Measurements from ENCODE around the gene KCNJ9.

Gene KCNJ9

GRCh38 chr1:160069460-160070231 lies 11.7 kb upstream of the KCNJ9 start, which contains the start of gene KCNJ10:
Gene KCNJ10 (minus strand): TSS chr1:160070160. CDS start chr1:160042532, 27,628 bp downstream.
- Histone ChIP-seq H3K9me3 (no peaks in the 10 kb centered on the region), H3K4me1 (peaks cover 3% of the 10 kb centered on the region; the same call in 1 of the 2 replicates), H3K36me3 (no peaks in the 10 kb centered on the region), H3K4me3 (ENCODE audit: low read depth, low read length) (peak within 1 kb of the TSS; percentile 76), H3K27me3 (peaks cover 20% of the 10 kb centered on the region)
- TF ChIP-seq CTCF (IDR thresholded peaks at IDR 0.05; ENCODE audit: low read depth, low read length) = no peak
- no peak for DNase-seq

- H3K4me3 ChIP-seq (ENCODE audit: low read depth, low read length) = peak overlapping the region; percentile 76
- H3K27me3 ChIP-seq = peaks cover 27% of the 10 kb centered on the region
- no peaks in the 10 kb centered on the region for H3K9me3 ChIP-seq
- peak; percentile 92 for DNase-seq
- H3K4me1 ChIP-seq = peaks cover 3% of the 10 kb centered on the region; the same call in 1 of the 2 replicates
- no peak for TF ChIP-seq CTCF (IDR thresholded peaks at IDR 0.05; ENCODE audit: low read depth, low read length)
- H3K36me3 ChIP-seq = no peaks in the 10 kb centered on the region
These were observed 10.8 kb upstream of the KCNJ9 start for GRCh38 chr1:160070243-160071163.

DNA sequence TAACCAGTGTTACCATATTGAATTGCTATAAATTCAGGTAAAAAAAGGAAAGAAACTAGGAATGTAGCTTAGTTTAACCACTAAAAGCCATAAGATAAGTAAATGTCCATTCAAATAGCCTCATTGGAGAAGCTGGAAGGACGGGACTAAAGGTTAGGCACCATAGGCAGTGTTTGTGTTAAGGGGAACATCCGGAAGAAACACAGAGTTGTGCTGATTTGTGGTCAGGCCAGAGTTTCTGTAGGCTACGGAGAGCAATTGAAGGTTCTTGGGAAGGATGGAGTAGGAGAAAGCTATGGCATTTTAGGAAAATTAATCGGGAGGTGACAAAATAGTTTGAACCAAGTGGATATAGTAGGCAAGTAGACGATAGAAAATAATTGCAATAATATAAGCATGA lies 10.0 kb upstream of the KCNJ9 start:
- Histone ChIP-seq H3K9me3 (no peaks in the 10 kb centered on the region; the same call in 1 of the 2 replicates), H3K27me3 (peaks cover 35% of the 10 kb centered on the region), H3K4me1 (peaks cover 3% of the 10 kb centered on the region; the same call in 1 of the 2 replicates), H3K36me3 (no peaks in the 10 kb centered on the region), H3K4me3 (ENCODE audit: low read depth, low read length) (no peak overlapping the region)
- TF ChIP-seq CTCF (IDR thresholded peaks at IDR 0.05; ENCODE audit: low read depth, low read length) = no peak
- no peak for DNase-seq

DNA sequence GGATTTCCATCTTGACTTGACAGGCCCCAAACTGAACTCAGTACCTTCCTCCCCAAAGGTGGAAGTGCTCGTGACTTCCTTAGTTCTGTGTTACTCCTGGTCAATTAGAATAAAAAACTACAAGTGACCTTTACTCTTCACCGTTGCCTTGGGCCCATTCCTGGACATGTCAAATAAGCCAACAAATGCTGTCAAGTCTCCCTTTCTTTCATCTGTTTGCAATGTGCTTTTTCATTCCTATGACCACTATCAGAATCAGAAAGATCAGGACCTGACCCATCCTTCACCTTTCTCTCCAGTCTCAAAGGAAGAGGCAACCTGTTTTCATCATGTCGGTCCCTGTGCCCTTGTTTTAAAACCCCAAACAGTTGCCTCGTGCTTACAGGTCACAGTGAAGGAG lies 6.5 kb upstream of the KCNJ9 start:
- Histone ChIP-seq H3K36me3 (no peaks in the 10 kb centered on the region), H3K9me3 (no peaks in the 10 kb centered on the region; the same call in 1 of the 2 replicates), H3K27me3 (peaks cover 58% of the 10 kb centered on the region), H3K4me3 (ENCODE audit: low read depth, low read length) (no peak overlapping the region), H3K4me1 (peaks cover under 1% of the 10 kb centered on the region; the same call in 1 of the 2 replicates)
- no peak for TF ChIP-seq CTCF (IDR thresholded peaks at IDR 0.05; ENCODE audit: low read depth, low read length)
- DNase-seq = no peak

- H3K9me3 ChIP-seq = no peaks in the 10 kb centered on the region; the same call in 1 of the 2 replicates
- TF ChIP-seq CTCF (IDR thresholded peaks at IDR 0.05; ENCODE audit: low read depth, low read length) = no peak
- DNase-seq = no peak
- no peaks in the 10 kb centered on the region for H3K36me3 ChIP-seq
- H3K4me3 ChIP-seq (ENCODE audit: low read depth, low read length) = no peak overlapping the region
- H3K4me1 ChIP-seq = no peaks in the 10 kb centered on the region
- H3K27me3 ChIP-seq = peaks cover 68% of the 10 kb centered on the region
These were observed 5.5 kb upstream of the KCNJ9 start for GRCh38 chr1:160075836-160076235.
